HG03565 (cell line): ENCODE measurements around the gene CDC26.
"Not testable (repeated sequence)": the region's sequence is repeated elsewhere in the genome, so short reads cannot be mapped to it uniquely, and the experiment has no call there.

Experiments
- ATAC-seq: cut with Tn5 transposase; IDR thresholded peaks from one replicate; pipeline ENCODE4 v1.9.1; 2021; ENCODE audit warnings: mild to moderate bottlenecking, moderate library complexity; ENCODE audit not compliant: unreplicated experiment

CDC26 gene

DNA sequence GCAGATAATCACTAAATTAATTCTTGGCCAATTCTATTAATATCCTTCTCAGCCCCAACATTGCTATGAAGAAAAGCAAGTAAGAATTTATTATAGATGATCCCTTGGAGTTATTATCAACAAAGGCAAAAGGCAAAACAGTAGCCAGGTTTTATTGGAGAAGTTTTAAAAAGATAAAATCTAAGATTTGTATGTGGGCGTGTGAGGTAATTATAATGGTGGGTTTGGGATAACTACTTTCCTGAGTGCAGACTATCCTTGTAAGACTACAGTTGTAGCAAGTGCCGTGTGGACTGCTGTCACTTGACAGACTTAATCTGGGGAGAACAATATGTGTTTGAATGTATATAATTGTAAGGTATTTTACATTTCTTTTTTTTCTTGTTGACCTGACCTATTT, 30.8 kb downstream of the CDC26 start:
- ATAC-seq, result no peak

DNA sequence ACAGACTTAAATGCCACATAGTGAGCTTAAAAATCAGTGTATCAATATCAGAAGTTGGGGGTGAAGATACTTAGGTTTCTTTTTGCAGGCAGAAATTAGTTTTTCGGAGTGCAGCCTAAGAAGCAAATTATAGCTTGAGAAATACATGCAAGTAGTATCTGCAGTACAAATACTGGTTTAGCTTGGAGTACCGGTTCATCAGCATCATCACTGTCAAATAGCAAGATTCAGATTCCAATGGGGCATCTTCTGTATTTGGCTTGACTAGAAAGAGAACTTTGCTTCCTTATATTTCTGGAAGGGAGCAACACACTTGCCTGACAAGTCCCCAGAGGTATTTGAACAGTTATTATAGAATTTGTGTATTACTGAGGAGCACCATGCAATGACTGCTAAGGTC, 34.2 kb downstream of the CDC26 start:
- ATAC-seq, result no peak

DNA sequence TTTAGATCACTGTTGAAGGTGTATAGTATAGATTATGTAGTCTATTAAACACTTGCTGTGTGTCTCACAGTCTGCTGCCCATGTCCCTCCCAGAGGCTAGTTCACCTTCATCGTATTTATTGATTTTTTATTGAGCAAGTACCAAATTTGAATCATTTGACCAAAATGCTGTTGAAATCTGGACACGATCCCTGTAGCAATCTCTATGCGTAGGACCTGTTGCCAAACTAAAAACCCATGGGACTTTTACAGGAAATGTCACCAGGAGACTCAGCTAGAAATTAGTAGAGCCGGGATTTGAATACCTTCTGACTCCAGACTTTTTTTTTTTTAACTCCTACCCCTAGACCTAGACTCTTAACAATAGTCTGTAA, 36.5 kb downstream of the CDC26 start:
- no peak for ATAC-seq

DNA sequence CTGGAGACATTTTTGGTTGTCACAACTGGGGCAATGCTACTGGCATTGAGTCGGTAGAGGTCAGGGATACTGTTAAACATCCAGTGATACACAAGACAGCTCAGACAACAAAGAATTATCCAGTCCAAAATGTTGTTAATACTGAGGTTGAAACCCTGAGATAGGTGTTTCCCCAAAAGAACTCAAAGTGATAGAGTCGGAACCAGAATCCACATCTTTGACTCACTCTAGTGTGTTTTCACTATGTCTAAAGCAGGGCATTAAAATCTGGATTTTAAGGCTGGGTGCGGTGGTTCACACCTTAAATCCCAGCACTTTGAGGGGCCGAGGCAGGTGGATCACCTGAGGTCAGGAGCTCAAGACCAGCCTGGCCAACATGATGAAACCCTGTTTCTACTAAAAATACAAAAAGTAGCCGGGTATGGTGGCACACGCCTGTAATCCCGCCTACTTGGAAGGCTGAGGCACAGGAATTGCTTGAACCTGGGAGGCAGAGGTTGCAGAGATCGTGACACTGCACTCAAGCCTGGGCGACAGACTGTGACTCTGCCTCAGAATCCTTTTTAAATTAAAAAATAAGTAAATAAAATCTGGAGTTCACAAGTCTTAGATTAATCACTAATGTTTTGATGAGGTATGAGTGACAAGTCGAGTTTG, 37.0 kb downstream of the CDC26 start:
- ATAC-seq, result no peak

DNA sequence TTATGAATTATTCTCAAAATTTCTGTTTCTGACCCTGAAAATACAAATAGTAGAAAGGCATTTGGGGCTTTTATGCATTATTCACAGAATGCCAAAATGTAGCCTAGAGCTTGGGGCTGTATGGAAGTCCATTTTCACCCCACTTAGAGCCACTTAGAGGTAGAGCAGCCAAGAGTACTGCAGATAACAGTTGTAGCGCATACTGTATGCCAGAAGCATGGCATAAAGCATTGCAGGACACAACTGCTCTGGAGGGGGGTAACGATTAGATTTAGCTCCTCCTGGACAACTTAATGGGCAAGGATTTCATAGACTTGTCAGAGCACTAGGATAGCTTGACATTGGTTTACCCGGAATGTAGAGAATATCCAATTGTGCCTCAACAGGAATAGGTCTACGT, 38.3 kb downstream of the CDC26 start:
- ATAC-seq, result no peak

DNA sequence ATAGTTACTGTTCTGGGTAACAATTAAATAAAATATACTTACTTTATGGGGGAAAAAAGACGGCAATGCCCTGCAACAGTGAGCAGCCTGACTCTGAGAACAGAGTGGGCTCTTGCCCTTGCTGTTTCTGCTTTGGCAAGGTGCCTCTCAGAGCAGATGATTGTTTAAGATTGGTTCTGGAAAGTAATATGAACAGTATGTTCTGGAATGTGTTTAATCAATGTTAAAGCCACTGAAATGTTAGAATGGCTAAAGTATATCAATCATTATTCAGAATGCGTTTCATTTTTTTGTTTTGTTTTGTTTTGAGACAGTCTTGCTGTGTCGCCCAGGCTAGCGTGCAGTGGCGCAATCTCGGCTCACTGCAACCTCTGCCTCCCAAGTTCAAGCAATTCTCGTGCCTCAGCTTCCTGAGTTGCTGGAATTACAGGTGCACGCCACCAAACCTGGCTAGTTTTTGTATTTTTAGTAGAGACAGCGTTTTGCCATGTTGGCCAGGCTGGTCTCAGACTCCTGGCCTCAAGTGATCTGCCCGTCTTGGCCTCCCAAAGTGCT, 39.6 kb downstream of the CDC26 start:
- not testable (repeated sequence) for ATAC-seq

DNA sequence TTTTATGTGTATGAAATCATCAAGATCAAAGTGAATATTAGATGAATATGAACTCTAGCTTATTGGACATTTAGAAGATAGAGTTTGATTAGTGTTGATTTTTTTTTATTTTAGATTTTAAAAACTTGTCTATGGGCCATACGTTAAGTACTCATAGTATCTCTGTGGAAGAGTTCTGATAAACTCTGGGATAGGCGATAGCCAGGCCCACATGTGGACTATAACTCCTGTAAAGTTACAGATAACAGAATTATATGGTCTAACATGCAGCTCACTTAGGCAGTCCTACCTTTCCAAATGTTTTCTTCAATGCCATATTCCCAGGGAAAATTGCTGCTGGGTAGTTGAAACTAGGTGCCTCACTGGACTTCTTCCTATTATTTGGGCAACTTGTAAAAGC, 43.7 kb downstream of the CDC26 start:
- ATAC-seq, result no peak

DNA sequence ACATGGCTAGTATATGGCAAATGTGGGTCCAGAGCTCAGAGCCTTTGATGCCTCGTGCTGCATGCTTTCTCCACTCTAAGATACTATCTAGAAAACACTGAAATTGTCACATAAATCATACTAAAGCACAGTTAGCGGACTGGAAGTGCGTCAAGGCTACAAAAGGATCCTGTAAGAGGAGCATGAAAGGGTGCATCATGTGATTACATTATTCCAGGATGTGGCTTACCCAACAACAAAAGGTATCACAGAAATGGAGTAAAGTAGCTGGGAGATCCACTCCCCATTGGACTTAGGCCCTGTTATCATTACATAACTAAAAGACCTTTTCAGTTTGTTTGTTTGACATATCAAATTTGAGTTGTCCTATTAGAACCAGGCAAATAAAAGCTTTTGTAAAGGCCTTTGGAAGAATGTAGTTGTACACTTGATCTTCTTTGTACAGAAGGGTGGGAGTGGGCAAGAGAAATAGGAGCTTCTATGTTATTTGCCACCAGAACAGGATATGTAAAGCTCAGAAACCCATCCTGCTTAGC, 47.2 kb downstream of the CDC26 start:
- ATAC-seq, result no peak

DNA sequence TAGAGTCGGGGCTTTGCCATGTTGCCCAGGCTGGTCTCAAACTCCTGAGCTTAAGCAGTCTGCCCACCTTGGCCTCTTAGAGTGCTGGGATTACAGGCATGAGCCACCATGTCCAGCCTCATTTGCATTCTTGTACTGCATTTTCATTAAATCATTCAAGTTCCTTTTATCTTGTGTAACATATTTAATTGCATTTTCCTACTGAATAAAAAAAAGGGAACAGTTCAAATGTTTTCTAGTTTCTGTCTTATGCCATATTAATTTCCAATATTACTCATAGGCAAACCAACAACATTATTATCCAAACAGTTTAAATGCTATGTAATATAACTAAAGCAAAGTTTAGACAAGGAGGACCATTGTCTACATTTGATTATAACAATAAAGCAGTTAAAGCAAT, 47.9 kb downstream of the CDC26 start:
- ATAC-seq, result no peak

DNA sequence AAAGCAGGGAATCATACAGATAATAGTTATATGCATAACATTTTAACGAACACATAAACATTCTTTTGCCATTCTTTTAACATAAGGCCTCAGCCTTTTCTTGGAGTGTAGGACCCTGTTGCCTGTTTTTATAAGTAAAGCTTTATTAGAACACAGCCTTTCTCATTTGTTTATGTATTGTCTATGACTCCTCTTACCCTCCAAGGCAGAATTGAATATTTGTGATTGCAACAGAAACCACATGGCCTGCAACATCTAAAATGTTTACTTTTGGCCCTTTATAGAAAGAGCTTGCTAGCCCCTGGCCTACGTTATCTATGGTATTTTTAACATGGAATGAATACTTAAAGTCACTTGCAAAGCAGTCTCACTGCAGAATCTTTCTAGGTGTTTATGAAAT, 51.4 kb downstream of the CDC26 start:
- no peak for ATAC-seq

DNA sequence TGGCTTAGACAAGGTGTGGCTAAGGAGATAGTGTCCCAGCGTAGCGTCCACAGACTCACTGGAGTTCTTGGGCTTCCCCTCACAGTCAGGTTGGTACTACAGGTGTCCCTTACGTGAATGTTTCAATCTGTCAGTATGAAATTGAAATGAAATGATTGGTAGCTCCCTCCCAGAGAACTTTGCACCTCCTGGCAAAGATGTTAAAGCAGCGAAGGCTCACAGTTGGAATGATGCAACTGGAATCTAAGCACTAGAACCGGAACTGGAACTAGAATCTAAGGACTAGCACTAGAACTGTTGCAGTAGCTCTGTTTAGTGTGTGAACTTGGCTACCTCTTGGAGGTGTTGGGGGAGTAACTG, 52.9 kb downstream of the CDC26 start:
- no peak for ATAC-seq

DNA sequence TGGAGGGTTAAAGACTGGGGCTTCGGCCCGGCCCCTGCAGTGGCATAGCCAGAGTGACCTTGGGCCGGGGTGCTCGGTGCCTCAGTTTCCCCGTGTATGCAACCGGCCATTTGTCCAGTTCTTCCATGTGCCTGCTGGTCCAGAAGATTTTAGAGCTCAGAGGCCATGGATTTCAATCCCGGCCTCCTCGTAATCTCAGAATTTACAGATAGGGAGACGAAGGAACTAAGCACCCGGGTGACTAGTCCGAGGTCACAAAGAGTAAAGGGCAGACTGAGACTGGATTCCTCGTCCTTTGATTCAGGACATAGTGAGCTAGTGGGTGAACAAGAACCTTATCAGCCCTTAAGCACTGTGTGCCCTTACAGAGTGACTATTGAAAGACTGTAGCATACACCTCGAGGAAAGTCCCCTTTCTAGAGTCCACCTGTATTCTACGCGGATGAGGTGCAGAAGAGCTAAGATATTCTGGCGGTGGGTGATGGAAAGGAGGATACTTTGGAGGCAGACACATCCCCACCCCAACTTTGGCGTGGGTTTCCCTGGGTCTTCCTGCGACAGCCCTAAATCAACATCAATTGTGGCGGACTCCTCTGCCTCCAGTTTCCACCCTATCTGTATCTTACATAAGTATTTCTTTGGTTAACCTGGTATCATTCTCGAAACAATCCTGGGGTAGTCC, 53.4 kb downstream of the CDC26 start:
- no peak for ATAC-seq

DNA sequence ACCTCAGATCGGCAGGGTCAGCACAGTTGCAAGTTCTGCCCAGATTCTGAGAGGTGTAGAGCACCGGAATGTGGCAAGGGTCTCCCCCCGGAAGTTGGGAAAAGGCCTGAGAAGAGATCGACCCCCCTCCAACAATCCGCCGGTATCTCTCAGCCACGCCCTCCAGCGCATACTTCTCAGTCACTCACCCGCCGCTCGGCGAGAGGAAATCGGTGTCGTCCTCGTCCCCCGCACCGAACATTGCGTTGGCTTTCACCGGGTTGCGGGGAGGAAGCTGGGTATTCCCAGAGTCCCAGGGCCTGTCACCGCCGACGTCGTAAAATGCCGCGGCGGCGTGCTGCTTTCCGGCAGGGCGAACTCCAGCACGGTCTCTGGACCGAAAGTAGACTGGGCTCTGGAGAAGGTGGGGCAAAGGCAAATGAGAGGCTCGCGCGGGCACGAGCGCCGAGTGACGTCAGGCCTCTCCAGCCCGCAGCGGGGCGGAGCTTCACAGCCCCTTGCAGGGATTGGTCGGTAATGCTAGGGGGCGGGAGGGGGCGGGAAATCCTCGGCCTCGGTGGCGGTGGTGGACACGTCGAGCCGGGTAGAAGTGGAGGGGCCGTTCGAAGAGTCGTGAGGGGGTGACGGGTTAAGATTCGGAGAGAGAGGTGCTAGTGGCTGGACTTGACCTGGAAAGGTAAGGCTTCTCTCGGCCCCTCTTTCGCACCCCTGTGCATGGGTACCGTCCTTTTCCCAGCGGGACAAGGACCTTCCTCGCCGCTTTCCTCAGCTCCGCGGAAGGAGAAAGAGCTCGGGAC, 54.2 kb downstream of the CDC26 start, which contains the start of the genes FKBP15 and SLC31A1:
TSS of gene FKBP15 (minus strand) at position 275 of the 797 bp plus-strand sequence. CDS start at position 241, 34 bp downstream.
TSS of gene SLC31A1 (plus strand) at position 542 of the 797 bp plus-strand sequence. CDS start 34,605 bp downstream, outside the sequence.
- peak; percentile 72 for ATAC-seq

DNA sequence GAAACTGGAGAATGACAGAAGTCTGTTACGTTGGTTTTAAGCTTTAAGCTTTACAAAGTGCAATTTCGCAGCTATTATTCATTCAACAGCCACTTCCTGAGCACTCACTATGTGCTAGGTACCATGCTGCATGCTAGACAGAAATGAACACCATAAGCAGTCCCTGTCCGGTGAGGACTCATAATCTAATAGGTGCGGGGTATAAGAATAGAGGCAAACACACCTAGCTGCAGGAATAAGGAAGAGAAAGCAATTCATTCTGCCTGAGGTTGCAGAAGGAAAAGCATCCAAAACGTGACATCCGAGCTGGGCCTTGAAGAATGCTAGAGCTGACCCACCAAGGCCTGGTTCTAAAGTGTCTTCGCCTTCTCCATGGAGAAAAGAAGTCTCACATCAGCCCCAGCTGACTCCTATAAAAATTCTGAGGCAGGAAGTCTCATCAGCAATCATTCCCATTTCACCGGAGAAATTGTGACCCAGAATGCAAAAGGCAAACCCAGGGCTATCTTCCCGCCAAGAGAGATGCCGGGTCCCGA, 54.8 kb downstream of the CDC26 start:
- no peak for ATAC-seq

DNA sequence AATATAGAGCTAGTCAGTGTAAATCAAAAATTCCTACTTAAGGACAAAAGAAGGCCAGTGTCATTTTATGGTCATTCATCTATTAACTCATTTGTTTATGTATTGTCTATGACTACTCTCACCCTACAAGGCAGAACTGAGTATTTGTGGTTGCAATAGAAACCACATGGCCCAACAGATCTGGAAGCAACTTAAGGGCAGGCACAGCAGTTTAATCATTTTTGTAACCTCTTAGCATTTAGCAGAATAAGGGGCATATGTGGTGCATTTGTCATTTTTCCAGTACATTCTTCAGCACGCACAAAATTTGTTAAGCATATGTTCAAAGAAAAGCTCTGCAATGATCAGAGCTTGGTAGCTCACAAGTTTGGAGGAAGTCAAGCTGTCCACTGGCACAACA, 55.4 kb downstream of the CDC26 start:
- peak; percentile 40 for ATAC-seq

DNA sequence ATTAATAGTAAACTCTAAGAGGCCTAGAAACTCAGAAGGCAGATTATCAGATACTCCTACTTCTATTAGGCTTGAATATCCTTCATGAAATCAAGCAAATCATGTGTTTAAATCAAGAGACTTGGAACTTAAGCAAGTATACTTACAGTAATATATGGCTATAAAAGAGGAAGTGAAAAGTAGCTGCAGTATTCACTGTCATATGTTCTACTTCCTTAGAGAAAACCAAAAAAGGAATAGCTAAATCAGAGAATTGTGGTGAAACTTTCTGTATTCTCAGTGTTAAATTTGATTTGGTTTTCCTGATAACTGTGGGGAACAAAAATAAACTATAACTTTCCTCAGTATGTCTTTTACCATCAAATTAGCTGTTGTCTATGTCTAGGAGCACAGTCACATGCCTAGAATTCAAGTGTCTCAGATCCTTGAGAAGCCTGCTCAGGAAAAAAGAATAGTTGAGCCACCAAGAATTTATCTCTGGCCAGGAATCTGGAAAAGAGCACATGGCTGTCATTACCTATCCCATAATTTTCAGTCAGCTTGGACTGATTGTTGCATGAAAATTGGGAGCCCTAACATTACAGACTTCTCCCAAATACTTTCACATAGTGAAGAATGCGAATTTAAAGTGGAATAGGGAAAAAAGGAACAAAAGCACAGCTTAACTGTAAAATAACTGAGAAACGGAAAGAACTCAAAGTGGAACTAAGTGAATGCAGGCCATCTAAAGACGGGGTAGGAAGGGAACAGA, 56.0 kb downstream of the CDC26 start:
- peak; percentile 36 for ATAC-seq
